SK-N-SH treated with all-trans-retinoic acid at 6 μM for 48 hours (cell line): ENCODE results near the gene SULT1B1.

ENCODE experiments used
- CREB5 ChIP-seq: fragments of 250-450 bp; sonication (Bioruptor Pico); IDR thresholded peaks from 2 replicates; pipeline ENCODE4 v1.5.1; 2020; ENCODE audit warnings: low read depth, mild to moderate bottlenecking, moderate library complexity
- CSDC2 ChIP-seq: fragments of 250-450 bp; sonication (Bioruptor Pico); IDR thresholded peaks from 2 replicates; pipeline ENCODE4 v1.5.0; 2020; ENCODE audit warnings: mild to moderate bottlenecking, moderate library complexity
- OSR1 ChIP-seq: fragments of 250-450 bp; sonication (Bioruptor Pico); IDR thresholded peaks from 2 replicates; pipeline ENCODE4 v1.8.0; 2022; ENCODE audit warnings: moderate library complexity, mild to moderate bottlenecking, inconsistent platforms
- PATZ1 ChIP-seq: fragments of 250-450 bp; sonication (Bioruptor Pico); IDR thresholded peaks from 2 replicates; pipeline ENCODE4 v1.8.0; 2020; ENCODE audit warnings: mild to moderate bottlenecking, moderate library complexity, borderline replicate concordance
- PPARA ChIP-seq: fragments of 250-450 bp; sonication (Bioruptor Pico); IDR thresholded peaks from 2 replicates; pipeline ENCODE4 v1.5.0; 2020; ENCODE audit warnings: mild to moderate bottlenecking, borderline replicate concordance
- RARB ChIP-seq: fragments of 250-450 bp; sonication (Bioruptor Pico); IDR thresholded peaks from 2 replicates; pipeline ENCODE4 v1.8.0; 2021; ENCODE audit warnings: mild to moderate bottlenecking, moderate library complexity
- ZFP3 ChIP-seq: fragments of 250-450 bp; sonication (Bioruptor Pico); IDR thresholded peaks from 2 replicates; pipeline ENCODE4 v1.5.0; 2020; ENCODE audit warnings: mild to moderate bottlenecking, moderate library complexity

GRCh38 chr4:69800599-69800998 lies 40.2 kb upstream of the SULT1B1 start:
- no peak for TF ChIP-seq CSDC2 (CRISPR knock-in tag)
- TF ChIP-seq RARB, result no peak
- TF ChIP-seq PPARA (CRISPR knock-in tag), result no peak
- TF ChIP-seq OSR1 (CRISPR knock-in tag), result no peak
- TF ChIP-seq PATZ1 (CRISPR knock-in tag), result no peak
- no peak for TF ChIP-seq ZFP3 (CRISPR knock-in tag)
- no peak for TF ChIP-seq CREB5 (CRISPR knock-in tag)
